A549 (cell line): ENCODE data around the gene NMB. TPM values are rescaled to one million over a fixed set of nuclear protein-coding genes. Genes with fewer than 3 reads are reported as not detected.
A peak's percentile ranks its signal among the peaks of the same experiment; 100 is the strongest.

Experiments
- ATAC-seq, 2 experiments: fragments of 200-7000 bp in 1 of 2; fragments of >200 bp in 1 of 2; cut with Nextera tagmentation in 1 of 2; cut with Tn5 transposase in 1 of 2; 3 replicates each; pipeline versions ENCODE4 v1.8.0 to v1.9.1; 2018 to 2020; ENCODE audit warnings: mild to moderate bottlenecking in 1 of 2, moderate library complexity in 1 of 2
- CTCF ChIA-PET: fragments of 300-600 bp; sonication (Branson Sonifier 250); formaldehyde crosslinking; extraction: SDS; loops from one replicate; lab custom pipeline; 2021; ENCODE audit warnings: antibody characterized with exemption, inconsistent platforms; lab: Yijun Ruan, JAX
- POLR2A ChIA-PET: fragments of 350-600 bp; formaldehyde crosslinking; extraction: SDS; loops from one replicate; lab custom pipeline; 2021; ENCODE audit warnings: antibody characterized with exemption, inconsistent platforms; lab: Yijun Ruan, JAX
- DNase-seq, 2 experiments: peaks; one replicate each; pipeline versions ENCODE4 v3.0.0 to v3.0.0-alpha.2; 2011 to 2016; ENCODE audit warnings: low read depth in 1 of 2, low spot score in 1 of 2
- FAIRE-seq: peaks from 2 replicates; lab custom pipeline; 2011; peaks lifted over from hg19 to GRCh38; lab: Jason Lieb, UNC
- H3K27ac ChIP-seq, 2 experiments: fragments of >200 bp; sonication (Bioruptor Twin); formaldehyde crosslinking; 3 replicates each; pipeline ENCODE4 v1.5.1; 2016 to 2017
- H3K4me1 ChIP-seq: fragments of >200 bp; sonication (Bioruptor Twin); formaldehyde crosslinking; 3 replicates; pipeline ENCODE4 v1.6.1; 2016
- H3K4me2 ChIP-seq: fragments of >200 bp; sonication (Bioruptor Twin); formaldehyde crosslinking; 3 replicates; pipeline ENCODE4 v1.6.1; 2016
- H3K4me3 ChIP-seq: fragments of >200 bp; sonication (Bioruptor Twin); formaldehyde crosslinking; 3 replicates; pipeline ENCODE4 v1.5.1; 2016
- H3K9me3 ChIP-seq: fragments of >200 bp; sonication (Bioruptor Twin); formaldehyde crosslinking; 3 replicates; pipeline ENCODE4 v1.6.1; 2016
- CBX8 ChIP-seq: fragments of 200-600 bp; sonication (generic); IDR thresholded peaks from 2 replicates; pipeline ENCODE4 v1.6.1; 2016
- CEBPB ChIP-seq, 2 experiments: fragments of >200 bp in 1 of 2; sonication (Bioruptor Twin) in 1 of 2; formaldehyde crosslinking in 1 of 2; IDR thresholded peaks; 2 replicates each; pipeline ENCODE4 v1.6.1; 2012 to 2016
- ESRRA ChIP-seq: fragments of 150-350 bp; IDR thresholded peaks from 2 replicates; pipeline ENCODE4 v1.6.1; 2014; ENCODE audit warnings: mild to moderate bottlenecking, low read length, borderline replicate concordance
- FOSL2 ChIP-seq, 2 experiments: fragments of 450-650 bp in 1 of 2; fragments of >200 bp in 1 of 2; sonication (Bioruptor Twin) in 1 of 2; formaldehyde crosslinking; IDR thresholded peaks; 2 replicates each; pipeline versions ENCODE4 v1.5.0 to v1.6.1; 2016 to 2020; ENCODE audit warnings: mild to moderate bottlenecking in 1 of 2, moderate library complexity in 1 of 2
- JUNB ChIP-seq: fragments of >200 bp; sonication (Bioruptor Twin); formaldehyde crosslinking; IDR thresholded peaks from 2 replicates; pipeline ENCODE4 v1.6.1; 2016
- KDM1A ChIP-seq: fragments of 200-600 bp; sonication (generic); IDR thresholded peaks from 2 replicates; pipeline ENCODE4 v1.6.1; 2016; ENCODE audit warnings: low read depth, mild to moderate bottlenecking
- MAFK ChIP-seq: fragments of 450-650 bp; IDR thresholded peaks from 2 replicates; pipeline ENCODE4 v1.6.1; 2014; ENCODE audit not compliant: partially characterized antibody
- MAZ ChIP-seq: fragments of 150-350 bp; IDR thresholded peaks from 2 replicates; pipeline ENCODE4 v1.6.1; 2014; ENCODE audit warnings: antibody characterized with exemption, low read depth, low read length, borderline replicate concordance
- MYC ChIP-seq: IDR thresholded peaks from 2 replicates; pipeline ENCODE4 v1.6.1; 2012; ENCODE audit warnings: mild to moderate bottlenecking, inconsistent platforms, low read length, improper control_type of control experiment, borderline replicate concordance
- PHF8 ChIP-seq: fragments of 200-600 bp; sonication (generic); IDR thresholded peaks from 2 replicates; pipeline ENCODE4 v1.6.1; 2016; ENCODE audit warnings: low read depth, mild to moderate bottlenecking, antibody characterized with exemption, moderate library complexity, borderline replicate concordance
- SMC3 ChIP-seq: fragments of >200 bp; sonication (Bioruptor Twin); formaldehyde crosslinking; IDR thresholded peaks from 3 replicates; pipeline ENCODE4 v1.6.1; 2018; ENCODE audit warnings: inconsistent platforms
- TP53 ChIP-seq: fragments of 250-450 bp; sonication (Bioruptor Pico); IDR thresholded peaks from 2 replicates; pipeline ENCODE4 v1.5.0; 2021; ENCODE audit warnings: mild to moderate bottlenecking, moderate library complexity
- whole genome bisulfite sequencing: methylation state at CpG from one replicate; pipeline ENCODE4 v1.1.6; 2017; ENCODE audit errors: missing lambda C conversion rate; 5-methylcytosine and 5-hydroxymethylcytosine counted together
- polyA plus RNA-seq, 4 experiments: library from polyadenylated mRNA; depleted of rRNA in 3 of 4; stranded (reverse); fragments of >200 nt; fragmentation: RNase III in 1 of 4; extraction: RNeasy Plus Mini Kit Qiagen cat#74134 plus additional on column Dnase treatment in 1 of 4; gene quantifications; 2 replicates in 3 of 4; 3 replicates in 1 of 4; pipeline ENCODE4 v1.2.3, GENCODE V29; 2011 to 2017
- TF ChIP-seq, protein P1 (sequence below): fragments of >200 bp; sonication (Bioruptor Twin); formaldehyde crosslinking; IDR thresholded peaks from 3 replicates; pipeline ENCODE4 v1.5.1; 2016
- TF ChIP-seq, protein P2 (sequence below): IDR thresholded peaks from 2 replicates; pipeline ENCODE4 v1.6.1; 2012
- TF ChIP-seq, protein P3 (sequence below): IDR thresholded peaks from 2 replicates; pipeline ENCODE4 v1.6.1; 2012; ENCODE audit warnings: low read depth, borderline replicate concordance

Gene NMB
- polyA plus RNA-seq, 2 of the 4 experiments (the other 2 are of a cell fraction) = 10.1 to 18.5 TPM

DNA sequence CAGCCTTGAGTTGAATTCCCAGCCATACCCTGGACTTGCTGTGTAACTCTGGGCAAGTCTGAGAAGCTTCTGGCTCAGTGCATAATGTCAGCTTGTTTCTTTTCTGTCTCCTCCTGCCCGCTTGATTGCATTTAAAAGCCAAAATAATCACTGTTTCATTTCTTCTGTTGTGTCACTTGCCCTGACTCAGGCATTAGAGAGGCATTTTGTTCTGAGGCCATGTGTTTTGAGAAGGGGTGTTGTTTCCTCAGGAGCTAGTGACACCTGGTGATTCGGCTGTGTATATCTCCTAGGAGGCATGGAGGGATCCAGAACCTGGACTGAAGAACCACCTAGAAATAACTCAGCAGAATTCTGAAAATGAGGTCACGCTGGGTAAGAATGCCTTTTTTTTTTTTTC is 19.9 kb downstream of the NMB start (continued):
- TF ChIP-seq, protein P1, sequence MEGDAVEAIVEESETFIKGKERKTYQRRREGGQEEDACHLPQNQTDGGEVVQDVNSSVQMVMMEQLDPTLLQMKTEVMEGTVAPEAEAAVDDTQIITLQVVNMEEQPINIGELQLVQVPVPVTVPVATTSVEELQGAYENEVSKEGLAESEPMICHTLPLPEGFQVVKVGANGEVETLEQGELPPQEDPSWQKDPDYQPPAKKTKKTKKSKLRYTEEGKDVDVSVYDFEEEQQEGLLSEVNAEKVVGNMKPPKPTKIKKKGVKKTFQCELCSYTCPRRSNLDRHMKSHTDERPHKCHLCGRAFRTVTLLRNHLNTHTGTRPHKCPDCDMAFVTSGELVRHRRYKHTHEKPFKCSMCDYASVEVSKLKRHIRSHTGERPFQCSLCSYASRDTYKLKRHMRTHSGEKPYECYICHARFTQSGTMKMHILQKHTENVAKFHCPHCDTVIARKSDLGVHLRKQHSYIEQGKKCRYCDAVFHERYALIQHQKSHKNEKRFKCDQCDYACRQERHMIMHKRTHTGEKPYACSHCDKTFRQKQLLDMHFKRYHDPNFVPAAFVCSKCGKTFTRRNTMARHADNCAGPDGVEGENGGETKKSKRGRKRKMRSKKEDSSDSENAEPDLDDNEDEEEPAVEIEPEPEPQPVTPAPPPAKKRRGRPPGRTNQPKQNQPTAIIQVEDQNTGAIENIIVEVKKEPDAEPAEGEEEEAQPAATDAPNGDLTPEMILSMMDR = peak; percentile 39
- TF ChIP-seq SMC3 = peak; percentile 31; the same call in 1 of the 3 replicates

DNA sequence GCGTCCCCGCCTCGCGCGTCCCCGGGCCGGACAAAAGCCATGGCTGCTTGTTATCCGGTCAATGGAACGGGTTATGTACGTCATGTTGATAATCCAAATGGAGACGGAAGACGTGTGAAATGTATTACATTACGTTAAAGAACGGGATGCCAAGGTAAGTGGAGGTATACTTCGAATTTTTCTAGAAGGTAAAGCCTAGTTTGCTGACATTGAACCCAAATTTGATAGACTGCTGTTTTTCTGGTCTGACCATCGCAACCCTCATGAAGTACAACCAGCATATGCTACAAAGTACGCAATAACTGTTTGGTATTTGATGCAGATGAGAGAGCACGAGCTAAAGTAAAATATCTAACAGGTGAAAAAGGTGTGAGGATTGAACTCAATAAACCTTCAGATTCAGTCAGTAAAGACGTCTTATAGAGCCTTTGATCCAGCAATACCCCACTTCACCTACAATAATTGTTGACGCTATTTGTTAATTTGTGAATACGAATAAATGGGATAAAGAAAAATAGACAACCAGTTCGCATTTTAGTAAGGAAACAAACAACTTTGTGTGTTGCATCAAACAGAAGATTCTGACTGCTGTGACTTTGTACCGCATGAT is 23.7 kb downstream of the NMB start:
- H3K9me3 ChIP-seq = no peaks in the 10 kb centered on the region
- H3K4me3 ChIP-seq = peak overlapping the region; percentile 51
- ATAC-seq (no peak), DNase-seq (no peak)
- CTCF ChIA-PET = interaction anchor here (0.9 to 3.1 kb wide), 9 partner anchors 9 to 294 kb away, joined by 3 to 11 read pairs (median 3); partner anchors contain the start of gene WDR73
- peaks cover 24% of the 10 kb centered on the region; the same call in 2 of the 3 replicates for H3K4me1 ChIP-seq
- TF ChIP-seq, protein P2, sequence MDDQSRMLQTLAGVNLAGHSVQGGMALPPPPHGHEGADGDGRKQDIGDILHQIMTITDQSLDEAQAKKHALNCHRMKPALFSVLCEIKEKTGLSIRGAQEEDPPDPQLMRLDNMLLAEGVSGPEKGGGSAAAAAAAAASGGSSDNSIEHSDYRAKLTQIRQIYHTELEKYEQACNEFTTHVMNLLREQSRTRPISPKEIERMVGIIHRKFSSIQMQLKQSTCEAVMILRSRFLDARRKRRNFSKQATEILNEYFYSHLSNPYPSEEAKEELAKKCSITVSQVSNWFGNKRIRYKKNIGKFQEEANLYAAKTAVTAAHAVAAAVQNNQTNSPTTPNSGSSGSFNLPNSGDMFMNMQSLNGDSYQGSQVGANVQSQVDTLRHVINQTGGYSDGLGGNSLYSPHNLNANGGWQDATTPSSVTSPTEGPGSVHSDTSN = no peak
- no peak for TF ChIP-seq MAZ
- no peak for TF ChIP-seq CEBPB (IDR thresholded peaks at IDR 0.05)
- TF ChIP-seq ESRRA = no peak
- no peak for TF ChIP-seq SMC3
- TF ChIP-seq PHF8 = no peak
- TF ChIP-seq MYC = no peak
- no peak for TF ChIP-seq FOSL2 (IDR thresholded peaks at IDR 0.05)
- no peak for TF ChIP-seq FOSL2 (CRISPR knock-in tag; IDR thresholded peaks at IDR 0.05)
- no peak for TF ChIP-seq KDM1A
- no peak for TF ChIP-seq JUNB
- TF ChIP-seq, protein P1 = no peak
- no peak for TF ChIP-seq CBX8
- no peak for TF ChIP-seq TP53 (CRISPR knock-in tag)
- TF ChIP-seq, protein P3, sequence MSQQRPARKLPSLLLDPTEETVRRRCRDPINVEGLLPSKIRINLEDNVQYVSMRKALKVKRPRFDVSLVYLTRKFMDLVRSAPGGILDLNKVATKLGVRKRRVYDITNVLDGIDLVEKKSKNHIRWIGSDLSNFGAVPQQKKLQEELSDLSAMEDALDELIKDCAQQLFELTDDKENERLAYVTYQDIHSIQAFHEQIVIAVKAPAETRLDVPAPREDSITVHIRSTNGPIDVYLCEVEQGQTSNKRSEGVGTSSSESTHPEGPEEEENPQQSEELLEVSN = no peak
- TF ChIP-seq MAFK = no peak
- TF ChIP-seq, all 56 proteins: peak for 0
- 58% methylated on average over 23 of the region's 23 CpGs for WGBS
- H3K27ac ChIP-seq = peak overlapping the region; percentile 63 to 87
- POLR2A ChIA-PET = no interaction called here
- H3K4me2 ChIP-seq = peak overlapping the region; percentile 87
- FAIRE-seq = no peak
